GM08714 (cell line): ENCODE measurements around the gene SREK1IP1.
A peak's percentile ranks its signal among the peaks of the same experiment; 100 is the strongest.

ENCODE experiments used
- H3K4me3 ChIP-seq: fragments of 200-500 bp; sonication (Bioruptor generic); 2 replicates; pipeline ENCODE4 v1.5.1; 2014; ENCODE audit warnings: mild to moderate bottlenecking, low read length, inconsistent platforms
- ZNF274 ChIP-seq: IDR thresholded peaks from 2 replicates; pipeline ENCODE4 v1.6.1; 2012; ENCODE audit warnings: mild to moderate bottlenecking, low read depth, low read length

SREK1IP1 gene

DNA sequence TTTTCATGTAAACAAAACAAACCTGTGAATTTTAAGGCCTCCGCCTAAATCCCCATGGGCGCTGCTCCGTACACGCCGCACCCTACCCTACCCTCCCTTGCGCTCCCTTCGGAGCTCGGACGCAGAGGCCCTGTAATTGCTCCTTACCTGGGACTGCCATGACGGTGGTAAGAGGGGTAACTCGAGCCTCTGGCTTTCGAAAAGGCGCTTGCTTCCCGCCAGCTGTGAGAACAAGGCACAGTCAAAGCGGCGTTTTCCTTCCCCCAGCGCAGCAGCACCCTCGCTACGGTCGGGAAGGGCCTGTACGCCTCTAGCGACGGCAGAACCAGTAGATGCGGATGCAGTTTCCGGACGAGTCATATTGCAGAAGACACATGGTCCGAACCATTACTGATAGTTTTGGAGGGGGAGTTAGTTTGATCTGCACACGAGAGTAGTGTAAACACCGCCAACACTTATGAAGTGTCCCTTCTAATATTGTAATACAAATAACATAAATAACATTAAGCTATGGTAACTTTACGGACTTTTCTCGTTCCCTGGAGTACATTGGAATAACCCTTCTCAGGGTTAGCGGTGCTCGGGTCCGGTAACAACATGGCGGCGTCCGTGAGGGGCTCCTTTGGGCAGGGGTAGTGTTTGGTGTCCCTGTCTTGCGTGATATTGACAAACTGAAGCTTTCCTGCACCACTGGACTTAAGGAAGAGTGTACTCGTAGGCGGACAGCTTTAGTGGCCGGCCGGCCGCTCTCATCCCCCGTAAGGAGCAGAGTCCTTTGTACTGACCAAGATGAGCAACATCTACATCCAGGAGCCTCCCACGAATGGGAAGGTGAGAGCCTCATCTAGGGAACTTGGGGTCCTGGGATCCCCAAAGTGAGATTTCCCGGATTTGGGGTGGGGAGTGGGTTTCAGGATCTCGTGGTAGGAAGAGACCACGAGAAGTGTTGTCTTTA lies at the start of gene SREK1IP1, which contains the start of gene CWC27:
Gene SREK1IP1, minus strand, starts transcription at position 334 of the 955 bp plus-strand sequence. Its CDS starts 174 bp downstream, at position 160.
Gene CWC27, plus strand, starts transcription at position 573 of the 955 bp plus-strand sequence. Its CDS starts 217 bp downstream, at position 790.
- H3K4me3 ChIP-seq: peak within 1 kb of the TSS; percentile 92
- TF ChIP-seq ZNF274: no peak

- no peak for TF ChIP-seq ZNF274
- no peak overlapping the region for H3K4me3 ChIP-seq
Measured at GRCh38 chr5:64818245-64818644, 49.8 kb upstream of the SREK1IP1 start.

GRCh38 chr5:64814073-64814472 lies 45.6 kb upstream of the SREK1IP1 start:
- no peak for TF ChIP-seq ZNF274
- H3K4me3 ChIP-seq: no peak overlapping the region

GRCh38 chr5:64811050-64811640 lies 42.7 kb upstream of the SREK1IP1 start:
- TF ChIP-seq ZNF274: no peak
- no peak overlapping the region for H3K4me3 ChIP-seq

- TF ChIP-seq ZNF274: no peak
- no peak overlapping the region for H3K4me3 ChIP-seq
Measured at GRCh38 chr5:64807520-64807919, 39.0 kb upstream of the SREK1IP1 start.

- no peak for TF ChIP-seq ZNF274
- no peak overlapping the region for H3K4me3 ChIP-seq
Measured at GRCh38 chr5:64806537-64806936, 38.0 kb upstream of the SREK1IP1 start.

DNA sequence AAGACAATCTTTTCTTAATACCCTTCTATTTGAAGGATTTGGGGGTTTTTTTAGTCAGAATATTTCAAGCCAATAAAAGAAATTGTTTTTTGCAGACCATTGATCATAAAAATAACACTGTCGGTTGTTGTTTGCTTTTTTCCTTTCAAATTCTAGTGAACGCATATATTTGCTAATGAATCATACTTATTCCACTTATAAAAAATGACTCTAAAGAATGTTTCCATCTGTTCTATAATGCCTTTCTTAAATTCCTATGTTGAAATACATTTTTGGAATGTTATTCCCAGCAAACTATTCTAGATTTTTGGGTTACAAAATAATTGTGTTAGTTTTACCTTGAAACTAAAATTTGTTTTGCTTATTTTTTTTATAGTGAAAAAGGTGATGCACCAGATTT lies 32.4 kb upstream of the SREK1IP1 start:
- TF ChIP-seq ZNF274: no peak
- H3K4me3 ChIP-seq: no peak overlapping the region

GRCh38 chr5:64796301-64796700 lies 27.8 kb upstream of the SREK1IP1 start:
- H3K4me3 ChIP-seq: no peak overlapping the region
- no peak for TF ChIP-seq ZNF274

DNA sequence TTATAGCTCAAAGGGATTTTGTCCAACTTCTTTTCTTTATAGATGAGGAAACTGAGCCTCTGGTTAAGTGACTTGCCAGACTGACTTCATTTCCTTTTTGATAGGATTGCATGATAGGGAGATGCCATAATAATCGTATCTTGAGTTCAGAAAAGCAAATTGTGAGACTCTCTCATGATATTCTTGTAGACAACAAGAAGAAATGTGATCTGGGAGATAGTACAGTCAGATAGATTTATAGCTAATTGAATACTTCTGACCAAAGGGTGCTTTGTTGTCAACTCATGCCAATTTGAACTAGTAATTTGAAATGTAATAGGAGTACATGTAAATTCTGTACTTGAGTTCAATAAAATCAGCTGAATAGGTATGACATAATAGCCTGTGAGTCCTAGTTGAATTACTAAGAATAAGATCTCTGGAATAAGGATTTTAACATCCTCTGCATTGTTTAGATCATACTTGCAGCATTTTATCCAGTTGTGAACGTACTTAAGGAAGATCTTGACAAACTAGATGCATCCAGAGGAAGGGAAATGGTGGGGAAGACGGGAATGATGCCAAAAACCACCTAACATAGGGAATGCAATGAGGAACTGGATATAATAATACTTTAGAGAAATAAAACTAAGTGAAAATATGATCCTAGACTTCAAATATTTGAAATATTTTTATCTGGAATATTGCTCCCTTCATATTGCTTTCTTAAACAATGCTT lies 25.7 kb upstream of the SREK1IP1 start:
- no peak for TF ChIP-seq ZNF274

DNA sequence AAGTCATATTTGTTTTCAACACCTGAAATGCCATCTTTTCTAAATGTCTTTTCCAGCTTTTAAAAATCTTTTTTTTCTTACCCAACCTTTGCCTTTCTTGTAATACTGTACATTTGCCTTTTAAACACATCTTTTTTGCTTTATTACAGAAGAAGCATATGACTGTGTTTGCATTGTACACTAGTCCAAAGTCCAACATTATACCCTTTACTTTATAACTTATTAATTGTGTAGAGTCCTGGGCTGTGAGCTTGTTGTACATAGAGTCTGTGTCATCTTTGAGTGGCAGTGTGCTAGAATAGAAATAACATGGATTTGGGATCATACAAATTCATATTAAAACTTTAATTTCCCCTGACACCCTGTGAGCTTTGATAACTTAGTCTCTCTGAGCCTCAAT lies 24.0 kb upstream of the SREK1IP1 start:
- no peak overlapping the region for H3K4me3 ChIP-seq
- TF ChIP-seq ZNF274: no peak

More for the DNA sequence above, 25.7 kb upstream of the SREK1IP1 start:
- no peak overlapping the region for H3K4me3 ChIP-seq

DNA sequence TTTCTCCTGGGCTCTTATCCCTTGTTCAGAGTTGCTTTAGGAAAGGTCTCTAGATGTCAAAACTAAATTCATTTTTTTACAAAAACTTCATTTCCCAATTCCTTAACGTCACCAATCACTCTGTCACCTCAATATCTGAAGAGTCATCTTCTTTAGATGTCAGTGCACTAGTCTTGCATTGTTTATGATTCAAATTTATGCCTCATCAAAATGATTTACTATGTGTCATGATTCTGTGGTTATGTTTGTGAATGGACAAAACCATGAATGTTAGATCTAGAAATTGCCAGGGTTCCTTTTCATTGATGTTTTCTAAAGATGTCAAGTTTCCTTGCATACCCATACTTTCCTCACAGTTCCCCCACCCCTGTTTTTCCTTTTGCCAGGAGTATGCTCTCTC lies 21.7 kb upstream of the SREK1IP1 start:
- no peak overlapping the region for H3K4me3 ChIP-seq
- no peak for TF ChIP-seq ZNF274

DNA sequence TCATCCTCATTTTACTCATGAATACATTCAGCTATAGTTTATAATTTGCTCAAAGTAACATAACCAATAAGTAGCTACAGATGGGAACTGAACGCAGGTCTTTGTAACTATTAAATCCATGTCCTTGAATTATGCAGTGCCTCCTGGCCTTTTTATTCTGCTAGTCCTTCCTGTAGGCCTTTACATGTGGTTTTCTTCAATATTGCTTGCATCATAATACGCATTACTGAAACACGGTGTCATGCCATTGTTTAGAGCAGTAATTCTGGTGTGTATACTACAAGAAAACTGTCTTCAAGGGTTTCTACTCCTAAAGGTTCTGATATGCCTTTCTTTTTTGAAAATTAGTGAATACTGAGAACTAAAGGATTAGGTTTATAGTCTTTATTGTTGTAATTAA lies 21.0 kb upstream of the SREK1IP1 start:
- H3K4me3 ChIP-seq: no peak overlapping the region
- no peak for TF ChIP-seq ZNF274

- H3K4me3 ChIP-seq: no peak overlapping the region
- TF ChIP-seq ZNF274: no peak
Measured at GRCh38 chr5:64788156-64788555, 19.7 kb upstream of the SREK1IP1 start.

DNA sequence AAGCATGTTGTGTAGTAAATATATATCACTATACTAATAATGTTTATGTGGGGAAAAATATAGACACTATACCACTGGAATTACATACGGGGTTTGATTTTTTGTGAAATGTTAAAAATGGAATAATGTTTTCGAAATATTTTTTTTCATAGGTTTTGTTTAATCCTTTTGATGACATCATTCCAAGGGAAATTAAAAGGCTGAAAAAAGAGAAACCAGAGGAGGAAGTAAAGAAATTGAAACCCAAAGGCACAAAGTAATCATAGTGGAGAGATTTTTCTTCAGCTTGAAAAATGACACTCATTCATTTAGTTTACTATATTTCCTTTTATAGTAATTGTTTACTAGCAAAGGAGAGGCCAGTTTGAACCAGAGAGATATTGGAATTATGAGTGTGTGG lies 17.9 kb upstream of the SREK1IP1 start:
- H3K4me3 ChIP-seq: no peak overlapping the region
- no peak for TF ChIP-seq ZNF274
